ENCODE measurements around the gene PLEKHA5.

Gene PLEKHA5

DNA sequence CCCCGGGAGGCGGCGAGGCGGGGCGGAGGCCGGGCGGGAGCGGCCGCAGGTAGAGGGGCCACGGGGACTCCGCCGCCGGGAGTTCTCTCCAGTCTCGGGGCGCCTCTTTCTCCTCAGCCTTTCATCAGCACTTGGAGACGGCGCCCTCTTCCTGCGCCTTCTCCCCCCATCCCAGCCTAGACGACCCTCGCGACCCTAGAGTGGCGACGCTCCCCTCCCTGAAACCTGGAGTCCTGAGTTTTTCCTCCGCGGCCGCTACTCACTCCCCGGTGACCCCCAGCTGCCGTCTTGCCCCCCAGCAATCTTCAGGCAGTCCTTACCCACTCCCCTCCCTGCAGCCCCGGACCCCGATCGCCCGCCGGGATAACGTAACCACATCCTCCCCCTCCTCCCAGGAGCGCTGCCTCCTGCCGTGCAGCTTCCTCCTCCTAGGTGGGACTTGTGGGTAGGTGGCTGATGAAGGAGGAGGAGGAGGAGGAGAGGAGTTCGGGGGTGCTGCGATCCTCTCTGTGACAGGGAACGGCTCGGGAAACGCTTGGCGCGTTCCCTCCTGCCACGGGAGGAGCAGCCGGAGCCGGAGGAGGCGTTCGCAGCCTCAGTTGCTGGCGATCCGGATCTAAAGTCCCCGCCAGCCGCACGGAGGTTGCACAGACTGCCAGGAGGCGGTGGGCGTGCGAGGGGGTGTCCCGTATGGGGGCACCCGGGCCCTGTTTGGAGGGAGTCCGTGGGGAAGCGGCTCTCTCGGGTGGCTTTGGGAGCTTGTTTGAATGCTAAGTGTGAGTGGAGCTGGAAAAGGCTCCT lies 891 bp downstream of the PLEKHA5 start:
- no peak for DNase-seq (ENCODE audit: low read depth)

DNA sequence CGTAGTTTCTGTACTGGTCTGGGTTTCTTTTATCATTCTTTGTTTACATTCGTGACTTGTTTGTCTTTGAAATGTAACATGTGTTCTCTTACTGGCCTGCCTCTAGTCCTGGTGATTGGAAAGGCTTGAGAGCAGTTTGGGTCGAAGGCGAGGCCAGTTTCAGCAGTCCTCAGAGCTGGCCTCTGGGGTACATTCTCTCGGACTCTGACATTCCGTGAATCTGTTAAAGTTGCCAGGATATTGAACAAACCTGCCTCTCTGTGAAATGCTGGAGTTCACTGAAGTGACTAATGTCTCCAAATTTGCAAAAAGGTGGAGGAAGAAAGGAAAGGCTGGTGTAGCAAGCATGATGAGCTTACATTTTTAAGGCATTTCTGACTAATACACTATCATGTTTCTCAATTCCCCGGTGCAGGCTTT lies 1.5 kb downstream of the PLEKHA5 start:
- DNase-seq (ENCODE audit: low read depth) = no peak

DNA sequence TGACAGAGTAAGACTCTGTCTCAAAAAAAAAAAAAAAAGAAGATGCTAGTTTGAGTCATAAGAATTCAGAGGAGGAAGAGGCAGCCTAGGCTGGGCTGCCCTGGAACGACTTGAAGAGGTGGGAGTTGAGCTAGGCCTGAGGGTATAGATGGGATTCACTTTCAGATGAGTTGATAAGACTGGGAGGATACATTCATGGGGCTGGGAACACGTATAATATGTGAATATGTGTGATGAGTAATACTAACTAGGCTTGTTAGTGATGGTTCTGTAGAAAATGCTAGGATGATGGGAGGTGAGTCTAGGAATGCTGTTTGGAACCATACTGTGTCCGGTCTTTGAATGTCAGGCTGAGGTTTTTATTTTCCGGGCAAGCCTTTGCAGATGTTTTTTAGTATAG lies 9.0 kb downstream of the PLEKHA5 start:
- no peak for DNase-seq (ENCODE audit: low read depth)

- no peak for DNase-seq (ENCODE audit: low read depth)
Measured at GRCh38 chr12:19138956-19139355, 9.4 kb downstream of the PLEKHA5 start.

GRCh38 chr12:19139615-19140194 lies 10.2 kb downstream of the PLEKHA5 start:
- no peak for DNase-seq (ENCODE audit: low read depth)

- no peak for DNase-seq (ENCODE audit: low read depth)
Measured at GRCh38 chr12:19140381-19141236, 11.1 kb downstream of the PLEKHA5 start.

- DNase-seq (ENCODE audit: low read depth) = no peak
Measured at GRCh38 chr12:19142499-19142898, 13.0 kb downstream of the PLEKHA5 start.

DNA sequence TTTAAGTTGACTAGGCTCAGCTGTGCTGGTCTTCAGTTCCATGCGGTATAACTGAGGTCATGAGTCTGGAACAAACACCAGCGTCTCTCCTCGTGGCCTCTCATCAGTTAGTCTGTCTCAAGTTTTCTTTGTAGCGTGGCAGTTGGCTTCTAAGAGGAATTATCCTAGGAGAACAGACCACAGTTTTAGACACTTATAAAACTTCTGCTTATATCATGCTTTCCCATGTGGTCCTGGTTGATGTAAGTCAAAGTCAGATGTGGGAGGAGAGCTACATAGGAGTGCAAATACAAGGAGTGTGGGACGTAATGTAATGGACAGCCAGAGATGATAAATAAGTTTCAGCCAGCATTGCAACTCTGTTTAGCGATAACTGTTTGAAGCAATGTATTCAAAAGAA lies 14.8 kb downstream of the PLEKHA5 start:
- no peak for DNase-seq (ENCODE audit: low read depth)

DNA sequence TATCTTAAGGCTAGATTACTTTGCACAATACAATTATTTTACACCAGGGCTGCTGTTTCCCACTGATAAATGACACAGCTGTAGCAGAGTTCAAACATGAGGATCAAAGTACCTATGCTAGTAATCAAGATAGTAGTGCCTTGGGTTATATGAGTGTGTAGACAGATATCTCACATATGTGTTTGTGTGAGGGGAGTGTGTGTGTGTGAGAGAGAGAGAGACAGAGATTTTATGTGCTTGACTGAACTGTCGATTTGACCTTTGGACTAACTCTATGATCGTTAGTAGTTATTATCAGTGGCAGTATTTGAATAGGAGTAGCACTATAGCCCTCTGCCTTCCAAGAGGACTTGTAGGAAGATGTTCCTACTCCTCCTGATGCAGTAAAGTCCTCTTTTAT lies 15.5 kb downstream of the PLEKHA5 start:
- no peak for DNase-seq (ENCODE audit: low read depth)

GRCh38 chr12:19148860-19149259 lies 19.3 kb downstream of the PLEKHA5 start:
- DNase-seq (ENCODE audit: low read depth) = no peak

DNA sequence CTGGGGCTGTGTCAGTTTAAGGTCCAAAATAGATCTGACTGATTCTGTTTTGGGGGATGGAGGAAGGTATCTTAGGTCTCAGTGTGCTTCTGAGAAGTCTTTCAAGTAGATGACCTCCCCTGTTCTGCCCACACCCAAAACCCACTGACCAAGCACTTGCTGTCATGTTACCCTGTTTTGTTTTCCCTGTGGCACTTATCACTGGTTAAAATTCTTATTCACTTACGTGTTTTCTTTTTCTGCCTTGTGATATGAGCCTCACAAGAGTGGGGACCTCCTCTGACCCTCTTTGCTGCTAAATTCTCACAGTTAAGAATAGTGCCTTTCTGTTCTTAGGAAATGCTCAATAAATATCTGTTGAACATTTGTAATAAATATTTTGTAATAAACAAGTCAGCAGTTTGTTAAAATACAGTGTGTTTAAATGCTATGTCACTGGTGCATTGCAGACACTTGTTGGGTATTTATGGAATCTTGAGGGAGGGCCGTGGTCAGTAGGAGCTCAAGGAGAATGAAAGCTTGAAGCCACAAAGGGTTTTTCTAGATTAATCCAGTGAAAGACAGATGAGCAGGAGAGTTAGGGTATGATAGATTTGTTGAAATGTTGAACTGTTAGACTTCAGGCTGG lies 20.9 kb downstream of the PLEKHA5 start:
- no peak for DNase-seq (ENCODE audit: low read depth)

GRCh38 chr12:19151298-19151697 lies 21.8 kb downstream of the PLEKHA5 start:
- no peak for DNase-seq (ENCODE audit: low read depth)

GRCh38 chr12:19153396-19153795 lies 23.9 kb downstream of the PLEKHA5 start:
- DNase-seq (ENCODE audit: low read depth) = no peak

DNA sequence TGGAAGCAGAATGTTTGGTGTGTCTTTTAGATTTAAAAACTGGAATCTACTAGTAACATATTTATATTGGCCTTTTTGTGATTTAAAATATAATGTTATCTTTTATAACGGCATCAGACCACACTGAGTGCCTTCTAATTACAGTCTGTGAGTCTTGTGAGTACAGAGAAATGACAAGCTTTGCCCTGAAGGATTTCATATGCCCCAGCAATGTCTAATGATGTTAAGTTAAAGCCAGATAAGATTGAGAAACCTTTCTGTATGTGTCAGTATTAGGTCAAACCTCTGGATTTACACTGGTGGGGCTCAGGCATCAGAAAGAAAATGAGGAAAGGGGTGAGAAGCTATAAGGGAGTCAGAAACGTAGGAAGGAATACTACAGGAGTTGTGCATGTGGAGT lies 25.2 kb downstream of the PLEKHA5 start:
- DNase-seq (ENCODE audit: low read depth) = no peak

DNA sequence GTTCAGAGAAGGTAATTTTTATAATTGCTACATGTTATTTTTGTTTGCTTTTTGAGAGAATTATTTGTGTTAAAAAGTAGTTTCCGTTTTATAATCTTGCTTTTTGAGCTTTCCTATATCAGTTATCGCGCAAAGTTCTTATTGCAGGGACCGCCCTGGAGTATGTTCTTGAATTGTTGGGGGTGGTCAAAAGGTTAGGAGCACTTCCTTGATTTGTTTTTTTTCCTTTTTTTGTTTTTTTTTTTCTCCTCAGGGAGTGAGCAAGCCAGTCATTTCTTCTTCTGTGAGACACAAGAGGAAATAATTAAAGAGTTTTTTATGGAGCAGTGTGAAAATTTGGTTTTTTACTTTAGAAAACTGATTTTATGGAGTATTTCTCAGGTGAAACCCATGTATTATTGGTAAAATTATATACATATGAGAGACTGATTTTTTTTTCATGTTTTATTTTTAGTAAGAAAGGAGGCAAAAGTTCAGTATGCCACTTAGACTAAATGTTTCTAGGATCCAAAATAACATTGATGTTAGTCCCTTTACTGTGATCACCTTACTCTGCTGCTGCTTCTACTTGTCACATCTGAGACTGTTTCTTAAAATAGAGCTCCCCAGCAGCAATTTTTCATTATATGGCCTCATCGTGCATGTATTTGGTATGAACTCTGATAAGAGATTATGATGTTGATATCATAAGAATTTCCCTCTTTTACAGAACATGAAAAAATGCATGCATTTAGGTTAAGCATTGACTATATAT lies 26.6 kb downstream of the PLEKHA5 start:
- DNase-seq (ENCODE audit: low read depth) = no peak

DNA sequence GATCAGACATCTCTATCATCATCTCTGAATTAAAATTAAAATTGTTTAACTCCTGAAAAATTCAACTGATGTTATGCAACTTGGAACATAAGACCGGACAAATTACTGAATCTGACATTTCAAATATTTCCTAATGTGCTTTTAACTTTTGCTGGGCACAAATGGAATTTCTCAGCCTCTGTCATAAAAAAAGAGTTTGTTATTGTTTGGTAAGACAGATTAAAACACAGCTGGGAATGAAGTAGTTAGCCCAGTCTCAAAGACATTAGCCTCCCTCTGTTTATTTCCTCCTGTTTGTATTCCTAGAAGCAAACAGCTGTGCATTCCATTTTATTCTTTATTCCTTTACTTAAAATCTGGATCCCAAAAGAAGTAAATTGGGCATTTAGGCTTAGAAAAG lies 29.4 kb downstream of the PLEKHA5 start:
- no peak for DNase-seq (ENCODE audit: low read depth)

DNA sequence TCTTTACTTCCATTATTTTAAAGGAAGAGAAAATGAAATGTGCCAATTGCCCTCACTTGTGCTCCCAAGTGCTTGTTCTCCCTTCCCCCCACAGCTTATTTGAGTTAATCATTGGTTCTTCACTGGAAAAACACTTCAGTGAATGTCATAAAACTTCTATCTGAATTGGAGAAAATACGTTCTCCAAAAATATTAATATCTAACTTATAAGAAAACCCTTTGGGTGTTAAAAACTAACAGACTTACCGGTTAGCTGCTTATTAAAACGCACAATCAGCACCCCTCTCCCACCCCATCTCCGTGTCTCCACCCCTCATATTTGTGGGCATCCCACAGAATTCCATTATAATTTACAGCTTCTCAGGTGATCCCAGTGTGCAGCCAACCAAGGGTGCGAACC lies 31.7 kb downstream of the PLEKHA5 start:
- DNase-seq (ENCODE audit: low read depth) = no peak

DNA sequence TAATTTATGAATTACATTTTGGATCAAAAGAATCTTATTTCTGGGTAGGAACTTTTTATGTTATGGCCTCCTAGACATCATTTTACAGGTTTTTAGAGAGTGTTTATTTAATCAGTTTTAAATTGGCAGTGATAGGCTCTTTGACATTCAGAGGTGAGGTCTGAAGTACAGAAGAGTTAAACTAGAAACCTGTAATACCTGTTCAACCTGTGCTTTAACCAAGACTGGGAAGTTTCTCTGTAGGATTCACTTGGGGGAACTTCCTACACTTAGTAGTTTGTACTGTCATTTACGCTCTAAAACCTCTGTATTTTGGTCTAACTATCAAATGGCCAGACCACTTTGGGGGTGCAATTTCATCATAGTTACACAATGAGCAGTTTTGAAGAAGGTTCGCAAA lies 35.9 kb downstream of the PLEKHA5 start:
- DNase-seq (ENCODE audit: low read depth) = no peak

DNA sequence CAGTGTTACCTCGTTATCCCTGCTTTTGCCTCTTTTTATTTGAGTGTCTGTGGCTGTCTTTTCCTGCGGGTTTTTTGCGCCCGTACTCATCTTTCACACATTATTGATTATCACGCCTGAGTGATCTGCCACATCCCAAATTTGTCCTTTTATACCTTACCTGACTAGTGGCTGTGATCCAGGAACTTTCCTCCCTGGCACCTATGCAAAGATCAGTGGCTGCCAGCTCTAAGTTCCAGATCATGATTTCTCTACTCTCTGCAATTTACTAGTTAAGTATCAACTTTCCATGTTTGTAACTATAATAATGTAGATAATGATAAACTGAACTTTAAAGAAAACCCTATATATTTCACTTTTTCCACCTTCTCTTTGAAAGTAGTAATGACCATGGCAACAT lies 36.9 kb downstream of the PLEKHA5 start:
- no peak for DNase-seq (ENCODE audit: low read depth)

DNA sequence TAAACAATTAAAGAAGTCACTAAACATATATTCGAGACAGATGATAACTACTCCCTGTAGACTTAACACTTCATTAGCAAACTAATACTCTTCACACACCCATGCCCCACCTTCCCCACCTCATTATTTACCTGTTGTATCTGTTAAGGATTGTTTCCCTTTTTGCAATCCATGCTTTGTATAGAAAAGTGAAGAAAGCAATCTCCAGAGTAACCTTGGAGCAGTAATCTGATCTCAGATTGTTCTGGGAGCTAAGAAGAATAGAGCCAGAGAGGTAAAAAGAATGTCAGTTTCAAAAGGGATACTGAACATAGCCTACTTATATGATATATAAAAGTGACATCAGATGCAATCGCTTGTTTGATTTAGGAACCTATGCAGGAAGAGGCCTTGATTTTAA lies 37.4 kb downstream of the PLEKHA5 start:
- no peak for DNase-seq (ENCODE audit: low read depth)

GRCh38 chr12:19167708-19168107 lies 38.2 kb downstream of the PLEKHA5 start:
- no peak for DNase-seq (ENCODE audit: low read depth)

GRCh38 chr12:19168644-19169043 lies 39.1 kb downstream of the PLEKHA5 start:
- no peak for DNase-seq (ENCODE audit: low read depth)
